Ectodermal cell (in vitro differentiated cells): Measurements from ENCODE around the gene DCAF12.

Source experiments
- H3K27ac ChIP-seq: 2 replicates; pipeline ENCODE4 v1.7.0; 2013; ENCODE audit warnings: mild to moderate bottlenecking, low read depth, low read length; ENCODE audit not compliant: insufficient read depth, poor library complexity, severe bottlenecking
- H3K27me3 ChIP-seq: 2 replicates; pipeline ENCODE4 v1.7.0; 2013; ENCODE audit warnings: mild to moderate bottlenecking, low read length; ENCODE audit not compliant: insufficient read depth, control insufficient read depth, poor library complexity, severe bottlenecking
- H3K36me3 ChIP-seq: one replicate; pipeline ENCODE4 v1.7.0; 2013; ENCODE audit warnings: low read length; ENCODE audit not compliant: control insufficient read depth, insufficient read depth
- H3K4me1 ChIP-seq: one replicate; pipeline ENCODE4 v1.7.0; 2013; ENCODE audit warnings: low read length; ENCODE audit not compliant: control insufficient read depth, insufficient read depth
- H3K4me3 ChIP-seq: 2 replicates; pipeline ENCODE4 v1.7.0; 2013; ENCODE audit warnings: low read depth, low read length, control low read depth; ENCODE audit not compliant: insufficient read depth
- H3K9me3 ChIP-seq: 2 replicates; pipeline ENCODE4 v1.7.0; 2013; ENCODE audit warnings: mild to moderate bottlenecking, low read length, moderate library complexity; ENCODE audit not compliant: control insufficient read depth
- WGBS, 2 experiments: methylation state at CpG; one replicate each; pipeline ENCODE4 v1.1.7; 2013; ENCODE audit warnings: missing lambda C conversion rate in 2 of 2; 5-methylcytosine and 5-hydroxymethylcytosine counted together

The DCAF12 gene

DNA sequence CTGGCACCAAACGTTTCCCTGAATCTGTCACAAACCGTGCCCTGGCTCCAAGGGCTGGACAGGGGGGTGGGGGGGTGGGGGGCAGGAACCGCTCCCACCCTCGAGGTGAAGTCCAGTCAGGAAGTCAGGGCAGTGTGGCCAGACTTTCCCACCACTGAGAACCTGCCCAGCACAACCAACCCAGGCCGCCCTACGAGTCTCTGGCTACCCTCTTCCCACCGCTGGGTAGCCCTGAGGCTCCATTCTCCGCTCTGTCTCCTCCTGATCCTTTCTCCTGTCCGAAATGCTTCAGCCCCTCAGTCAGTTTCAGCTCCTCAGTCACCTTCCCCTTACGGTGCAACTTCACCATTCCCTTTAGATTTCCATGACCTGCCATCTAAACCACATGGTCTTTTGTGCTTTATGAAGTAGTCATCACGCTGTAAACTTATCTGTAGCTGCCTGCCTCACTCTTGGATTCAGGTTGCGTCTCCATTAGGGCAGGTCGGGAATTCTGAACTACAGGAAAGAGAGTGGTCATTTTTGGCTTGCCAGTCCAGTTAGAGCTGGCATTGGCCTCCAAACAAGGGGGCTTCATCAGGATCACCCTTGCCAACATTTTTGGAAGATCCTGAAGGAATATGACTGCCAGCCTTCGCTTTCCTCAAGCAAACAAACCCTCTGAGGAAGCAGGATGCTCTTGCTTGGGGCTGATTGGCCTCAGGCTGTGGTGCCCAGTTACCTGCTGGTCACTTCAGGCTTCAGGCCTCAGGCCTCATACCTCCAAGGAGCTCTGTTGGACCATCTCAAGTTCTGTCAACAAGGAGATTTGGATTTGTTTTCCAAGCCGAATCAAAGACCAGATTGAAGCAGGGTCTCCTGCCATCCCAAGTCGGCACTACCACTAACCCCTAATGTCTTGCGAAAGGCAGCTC is 794 bp upstream of the DCAF12 start:
- H3K36me3 ChIP-seq = peaks cover 4% of the 10 kb centered on the region
- peaks cover 15% of the 10 kb centered on the region for H3K4me1 ChIP-seq
- H3K4me3 ChIP-seq = peak overlapping the region; percentile 84
- 75 to 82% methylated on average over 16 to 17 of the region's 17 CpGs for WGBS, 2 experiments
- H3K9me3 ChIP-seq = no peaks in the 10 kb centered on the region
- H3K27me3 ChIP-seq = no peaks in the 10 kb centered on the region
- peak overlapping the region; percentile 72 for H3K27ac ChIP-seq

GRCh38 chr9:34125681-34126206 is 754 bp downstream of the DCAF12 start:
- H3K27ac ChIP-seq = peak overlapping the region; percentile 86
- H3K36me3 ChIP-seq = peaks cover 4% of the 10 kb centered on the region
- peaks cover 15% of the 10 kb centered on the region for H3K4me1 ChIP-seq
- no peaks in the 10 kb centered on the region for H3K27me3 ChIP-seq
- H3K4me3 ChIP-seq = peak overlapping the region; percentile 84
- no peaks in the 10 kb centered on the region for H3K9me3 ChIP-seq
- 6 to 8% methylated on average over 18 of the region's 18 CpGs for WGBS, 2 experiments

GRCh38 chr9:34124926-34125325 is 1.6 kb downstream of the DCAF12 start:
- Histone ChIP-seq H3K27me3 (no peaks in the 10 kb centered on the region), H3K36me3 (peaks cover 4% of the 10 kb centered on the region), H3K27ac (no peak overlapping the region), H3K4me1 (peaks cover 15% of the 10 kb centered on the region), H3K9me3 (no peaks in the 10 kb centered on the region), H3K4me3 (peak overlapping the region; percentile 84)
- 67 to 77% methylated on average over 6 of the region's 6 CpGs for WGBS, 2 experiments

- 91 to 93% methylated on average over 4 of the region's 4 CpGs for WGBS, 2 experiments
Observed at GRCh38 chr9:34124099-34124498, 2.4 kb downstream of the DCAF12 start.

DNA sequence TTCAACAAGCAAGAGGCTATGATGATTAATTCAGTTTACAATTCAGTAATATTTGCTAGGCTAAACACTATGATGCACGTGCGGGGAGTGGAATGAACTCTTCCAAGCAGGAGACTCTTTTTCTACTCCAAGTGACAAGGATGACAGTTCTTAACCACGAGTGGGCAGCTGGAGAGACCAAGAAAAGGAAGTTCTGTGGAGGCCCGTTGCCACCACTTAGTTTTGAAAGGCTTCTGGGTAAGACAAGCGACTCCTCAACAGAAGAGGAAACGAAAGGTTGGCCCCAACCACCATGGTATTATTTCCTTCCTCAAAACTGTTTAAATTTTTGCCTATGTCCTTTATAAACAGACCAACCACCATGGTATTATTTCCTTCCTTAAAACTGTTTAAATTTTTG is 2.8 kb downstream of the DCAF12 start:
- peaks cover 7% of the 10 kb centered on the region for H3K36me3 ChIP-seq
- no peaks in the 10 kb centered on the region for H3K27me3 ChIP-seq
- H3K9me3 ChIP-seq = no peaks in the 10 kb centered on the region
- peaks cover 15% of the 10 kb centered on the region for H3K4me1 ChIP-seq
- H3K4me3 ChIP-seq = no peak overlapping the region
- no peak overlapping the region for H3K27ac ChIP-seq
- 93 to 97% methylated on average over 6 of the region's 6 CpGs for WGBS, 2 experiments

More at GRCh38 chr9:34124099-34124498, 2.4 kb downstream of the DCAF12 start:
- Histone ChIP-seq H3K27me3 (no peaks in the 10 kb centered on the region), H3K9me3 (no peaks in the 10 kb centered on the region), H3K36me3 (peaks cover 7% of the 10 kb centered on the region), H3K27ac (no peak overlapping the region), H3K4me1 (peaks cover 15% of the 10 kb centered on the region), H3K4me3 (no peak overlapping the region)

DNA sequence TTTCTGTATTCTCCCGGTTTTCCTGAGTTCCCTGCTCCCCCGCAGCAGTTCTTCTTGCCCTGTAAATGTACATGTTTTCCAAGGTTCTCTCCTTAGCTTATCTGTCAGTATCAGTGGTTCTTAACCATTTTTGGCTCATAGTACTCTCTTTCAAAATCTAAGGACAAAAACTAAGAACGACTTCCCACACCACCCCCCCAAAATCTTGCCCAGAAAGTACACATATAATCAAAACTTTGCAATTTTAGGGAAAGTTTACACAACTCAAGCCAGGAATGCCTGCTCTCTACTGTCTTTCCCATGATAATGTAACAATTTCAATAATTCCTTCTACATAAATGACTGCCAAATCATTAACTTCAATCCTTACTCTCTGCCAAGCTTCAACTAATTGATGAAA is 4.5 kb downstream of the DCAF12 start:
- peaks cover 7% of the 10 kb centered on the region for H3K4me1 ChIP-seq
- H3K9me3 ChIP-seq = no peaks in the 10 kb centered on the region
- no peaks in the 10 kb centered on the region for H3K27me3 ChIP-seq
- WGBS, 2 experiments = 96 to 97% methylated on average over 3 of the region's 3 CpGs
- no peak overlapping the region for H3K27ac ChIP-seq
- H3K4me3 ChIP-seq = no peak overlapping the region
- peaks cover 9% of the 10 kb centered on the region for H3K36me3 ChIP-seq

GRCh38 chr9:34119713-34120112 is 6.8 kb downstream of the DCAF12 start:
- peaks cover 14% of the 10 kb centered on the region for H3K36me3 ChIP-seq
- peaks cover 4% of the 10 kb centered on the region for H3K4me1 ChIP-seq
- no peaks in the 10 kb centered on the region for H3K9me3 ChIP-seq
- no peak overlapping the region for H3K4me3 ChIP-seq
- H3K27ac ChIP-seq = no peak overlapping the region
- no peaks in the 10 kb centered on the region for H3K27me3 ChIP-seq
- WGBS, 2 experiments = 96% methylated on average over 3 of the region's 3 CpGs

DNA sequence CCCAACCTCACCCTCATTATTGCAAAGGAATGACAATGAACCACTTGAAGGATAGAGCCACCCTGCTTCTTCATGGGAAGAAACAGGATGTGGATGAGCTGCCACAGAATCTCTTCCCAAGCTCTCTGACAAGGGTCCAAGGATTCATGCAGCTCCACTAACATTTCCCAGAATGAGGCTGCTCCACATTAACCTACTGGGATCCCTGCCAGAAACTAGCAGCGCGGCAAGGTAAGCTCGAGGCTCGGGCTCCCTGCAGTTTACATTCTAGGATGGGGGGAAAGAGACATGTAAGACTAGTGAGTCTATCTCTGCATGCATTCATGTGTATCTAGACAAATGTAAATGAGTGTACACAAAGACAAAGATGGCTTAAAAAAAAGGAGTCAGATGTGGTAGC is 12.1 kb downstream of the DCAF12 start:
- Histone ChIP-seq H3K27ac (no peak overlapping the region), H3K27me3 (no peaks in the 10 kb centered on the region), H3K4me1 (no peaks in the 10 kb centered on the region), H3K9me3 (no peaks in the 10 kb centered on the region), H3K4me3 (no peak overlapping the region), H3K36me3 (peaks cover 21% of the 10 kb centered on the region)
- WGBS, 2 experiments = 98% methylated on average over 4 of the region's 4 CpGs

DNA sequence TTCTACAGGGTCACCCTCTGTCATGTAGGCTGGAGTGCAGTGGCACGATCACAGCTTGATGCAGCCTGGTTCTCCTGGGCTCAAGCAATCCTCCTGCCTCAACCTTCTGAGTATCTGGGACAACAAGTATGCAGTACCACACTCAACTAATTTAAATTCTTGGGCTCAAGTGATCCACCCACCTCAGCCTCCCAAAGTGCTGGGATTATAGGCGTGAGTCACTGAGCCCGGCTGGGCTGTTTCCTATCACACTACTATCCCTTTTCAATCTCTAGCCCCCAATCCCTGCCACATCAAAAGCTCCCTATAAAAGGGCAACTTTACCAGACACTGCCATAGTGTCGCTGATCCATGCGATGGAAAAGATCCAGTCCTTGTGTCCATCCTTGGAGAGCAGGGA is 20.4 kb downstream of the DCAF12 start:
- Histone ChIP-seq H3K36me3 (peaks cover 56% of the 10 kb centered on the region), H3K4me1 (no peaks in the 10 kb centered on the region), H3K4me3 (no peak overlapping the region), H3K27me3 (no peaks in the 10 kb centered on the region), H3K27ac (no peak overlapping the region), H3K9me3 (no peaks in the 10 kb centered on the region)
- 97 to 98% methylated on average over 5 of the region's 5 CpGs for WGBS, 2 experiments

DNA sequence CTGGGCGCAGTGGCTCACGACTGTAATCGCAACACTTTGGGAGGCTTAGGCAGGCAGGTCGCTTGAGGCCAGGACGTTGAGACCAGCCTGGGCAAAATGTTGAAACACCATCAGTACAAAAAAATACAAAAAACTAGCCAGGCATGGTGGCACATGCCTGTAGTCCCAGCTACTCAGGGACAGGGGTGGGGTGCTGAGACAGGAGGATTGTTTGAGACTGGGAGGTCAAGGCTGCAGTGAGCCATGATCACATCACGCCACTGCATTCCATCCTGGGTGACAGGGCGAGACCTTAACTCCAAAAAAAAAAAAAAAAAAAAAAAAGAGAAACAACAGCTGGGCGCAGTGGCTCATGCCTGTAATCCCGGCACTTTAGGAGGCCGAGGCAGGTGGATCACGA is 23.7 kb downstream of the DCAF12 start:
- WGBS, 2 experiments = 91 to 93% methylated on average over 11 of the region's 11 CpGs
- no peaks in the 10 kb centered on the region for H3K4me1 ChIP-seq
- H3K27ac ChIP-seq = no peak overlapping the region
- H3K27me3 ChIP-seq = no peaks in the 10 kb centered on the region
- no peak overlapping the region for H3K4me3 ChIP-seq
- H3K9me3 ChIP-seq = no peaks in the 10 kb centered on the region
- H3K36me3 ChIP-seq = peaks cover 61% of the 10 kb centered on the region
